A549 (cell line): ENCODE data around the gene SND1. TPM values are rescaled to one million over a fixed set of nuclear protein-coding genes. Genes with fewer than 3 reads are reported as not detected.
A peak's percentile ranks its signal among the peaks of the same experiment; 100 is the strongest.

ENCODE experiments used
- ATAC-seq, 2 experiments: fragments of 200-7000 bp in 1 of 2; fragments of >200 bp in 1 of 2; cut with Nextera tagmentation in 1 of 2; cut with Tn5 transposase in 1 of 2; 3 replicates each; pipeline versions ENCODE4 v1.8.0 to v1.9.1; 2018 to 2020; ENCODE audit warnings: mild to moderate bottlenecking in 1 of 2, moderate library complexity in 1 of 2
- CTCF ChIA-PET: fragments of 300-600 bp; sonication (Branson Sonifier 250); formaldehyde crosslinking; extraction: SDS; loops from one replicate; lab custom pipeline; 2021; ENCODE audit warnings: antibody characterized with exemption, inconsistent platforms; lab: Yijun Ruan, JAX
- POLR2A ChIA-PET: fragments of 350-600 bp; formaldehyde crosslinking; extraction: SDS; loops from one replicate; lab custom pipeline; 2021; ENCODE audit warnings: antibody characterized with exemption, inconsistent platforms; lab: Yijun Ruan, JAX
- DNase-seq, 2 experiments: peaks; one replicate each; pipeline versions ENCODE4 v3.0.0 to v3.0.0-alpha.2; 2011 to 2016; ENCODE audit warnings: low read depth in 1 of 2, low spot score in 1 of 2
- FAIRE-seq: peaks from 2 replicates; lab custom pipeline; 2011; peaks lifted over from hg19 to GRCh38; lab: Jason Lieb, UNC
- H3K27ac ChIP-seq, 2 experiments: fragments of >200 bp; sonication (Bioruptor Twin); formaldehyde crosslinking; 3 replicates each; pipeline ENCODE4 v1.5.1; 2016 to 2017
- H3K4me1 ChIP-seq: fragments of >200 bp; sonication (Bioruptor Twin); formaldehyde crosslinking; 3 replicates; pipeline ENCODE4 v1.6.1; 2016
- H3K4me2 ChIP-seq: fragments of >200 bp; sonication (Bioruptor Twin); formaldehyde crosslinking; 3 replicates; pipeline ENCODE4 v1.6.1; 2016
- H3K4me3 ChIP-seq: fragments of >200 bp; sonication (Bioruptor Twin); formaldehyde crosslinking; 3 replicates; pipeline ENCODE4 v1.5.1; 2016
- H3K9me3 ChIP-seq: fragments of >200 bp; sonication (Bioruptor Twin); formaldehyde crosslinking; 3 replicates; pipeline ENCODE4 v1.6.1; 2016
- BHLHE40 ChIP-seq: IDR thresholded peaks from 2 replicates; pipeline ENCODE4 v1.6.1; 2012; ENCODE audit warnings: low read depth, low read length, inconsistent platforms
- CBX8 ChIP-seq: fragments of 200-600 bp; sonication (generic); IDR thresholded peaks from 2 replicates; pipeline ENCODE4 v1.6.1; 2016
- CHD4 ChIP-seq: fragments of 200-600 bp; sonication (generic); IDR thresholded peaks from 2 replicates; pipeline ENCODE4 v1.6.1; 2016; ENCODE audit warnings: antibody characterized with exemption, mild to moderate bottlenecking, borderline replicate concordance
- CTCF ChIP-seq: fragments of >200 bp; sonication (Bioruptor Twin); formaldehyde crosslinking; IDR thresholded peaks from 3 replicates; pipeline ENCODE4 v1.5.1; 2016
- ESRRA ChIP-seq: fragments of 150-350 bp; IDR thresholded peaks from 2 replicates; pipeline ENCODE4 v1.6.1; 2014; ENCODE audit warnings: mild to moderate bottlenecking, low read length, borderline replicate concordance
- FOSB ChIP-seq: fragments of 250-450 bp; sonication (Bioruptor Pico); IDR thresholded peaks from 2 replicates; pipeline ENCODE4 v1.5.0; 2020; ENCODE audit warnings: mild to moderate bottlenecking, moderate library complexity
- FOSL2 ChIP-seq, 2 experiments: fragments of 450-650 bp in 1 of 2; fragments of >200 bp in 1 of 2; sonication (Bioruptor Twin) in 1 of 2; formaldehyde crosslinking; IDR thresholded peaks; 2 replicates each; pipeline versions ENCODE4 v1.5.0 to v1.6.1; 2016 to 2020; ENCODE audit warnings: mild to moderate bottlenecking in 1 of 2, moderate library complexity in 1 of 2
- GATA3 ChIP-seq: IDR thresholded peaks from 2 replicates; pipeline ENCODE4 v1.6.1; 2012; ENCODE audit warnings: borderline replicate concordance
- HDAC2 ChIP-seq: fragments of 200-600 bp; sonication (generic); IDR thresholded peaks from 2 replicates; pipeline ENCODE4 v1.6.1; 2016
- HES2 ChIP-seq: fragments of >200 bp; sonication (Bioruptor Twin); formaldehyde crosslinking; IDR thresholded peaks from 2 replicates; pipeline ENCODE4 v1.6.1; 2016
- HMGXB4 ChIP-seq: fragments of 250-450 bp; sonication (Bioruptor Pico); IDR thresholded peaks from 2 replicates; pipeline ENCODE4 v1.5.0; 2021; ENCODE audit warnings: mild to moderate bottlenecking, moderate library complexity, borderline replicate concordance
- HOXB13 ChIP-seq: fragments of 250-450 bp; sonication (Bioruptor Pico); IDR thresholded peaks from 2 replicates; pipeline ENCODE4 v1.5.0; 2020; ENCODE audit warnings: low read depth, mild to moderate bottlenecking, moderate library complexity
- JUNB ChIP-seq: fragments of >200 bp; sonication (Bioruptor Twin); formaldehyde crosslinking; IDR thresholded peaks from 2 replicates; pipeline ENCODE4 v1.6.1; 2016
- MAFK ChIP-seq: fragments of 450-650 bp; IDR thresholded peaks from 2 replicates; pipeline ENCODE4 v1.6.1; 2014; ENCODE audit not compliant: partially characterized antibody
- MAZ ChIP-seq: fragments of 150-350 bp; IDR thresholded peaks from 2 replicates; pipeline ENCODE4 v1.6.1; 2014; ENCODE audit warnings: antibody characterized with exemption, low read depth, low read length, borderline replicate concordance
- NR3C1 ChIP-seq: fragments of >200 bp; sonication (Bioruptor Twin); formaldehyde crosslinking; IDR thresholded peaks from 3 replicates; pipeline ENCODE4 v1.6.1; 2017
- PBX3 ChIP-seq: IDR thresholded peaks from 2 replicates; pipeline ENCODE4 v1.6.1; 2012
- PHF8 ChIP-seq: fragments of 200-600 bp; sonication (generic); IDR thresholded peaks from 2 replicates; pipeline ENCODE4 v1.6.1; 2016; ENCODE audit warnings: low read depth, mild to moderate bottlenecking, antibody characterized with exemption, moderate library complexity, borderline replicate concordance
- POLR2A ChIP-seq: IDR thresholded peaks from 2 replicates; pipeline ENCODE4 v1.6.1; 2012; ENCODE audit warnings: mild to moderate bottlenecking, low read length
- SMC3 ChIP-seq: fragments of >200 bp; sonication (Bioruptor Twin); formaldehyde crosslinking; IDR thresholded peaks from 3 replicates; pipeline ENCODE4 v1.6.1; 2018; ENCODE audit warnings: inconsistent platforms
- SREBF2 ChIP-seq: fragments of 450-650 bp; IDR thresholded peaks from 2 replicates; pipeline ENCODE4 v1.6.1; 2014; ENCODE audit warnings: mild to moderate bottlenecking, moderate library complexity
- TFCP2L1 ChIP-seq: fragments of 250-450 bp; sonication (Bioruptor Pico); IDR thresholded peaks from 2 replicates; pipeline ENCODE4 v1.5.0; 2021; ENCODE audit warnings: mild to moderate bottlenecking
- USF2 ChIP-seq: fragments of 450-650 bp; IDR thresholded peaks from 2 replicates; pipeline ENCODE4 v1.6.1; 2014; ENCODE audit warnings: antibody characterized with exemption
- ZC3H11A ChIP-seq: fragments of 450-650 bp; IDR thresholded peaks from 2 replicates; pipeline ENCODE4 v1.6.1; 2014; ENCODE audit warnings: antibody characterized with exemption, mild to moderate bottlenecking
- ZFP36 ChIP-seq: fragments of 450-650 bp; IDR thresholded peaks from 2 replicates; pipeline ENCODE4 v1.6.1; 2014; ENCODE audit warnings: borderline replicate concordance; ENCODE audit not compliant: partially characterized antibody
- ZNF302 ChIP-seq: fragments of 250-450 bp; sonication (Bioruptor Pico); IDR thresholded peaks from 2 replicates; pipeline ENCODE4 v1.9.0; 2021; ENCODE audit warnings: inconsistent platforms, mild to moderate bottlenecking, moderate library complexity
- ZSCAN20 ChIP-seq: fragments of 250-450 bp; sonication (Bioruptor Pico); IDR thresholded peaks from 2 replicates; pipeline ENCODE4 v1.8.0; 2022; ENCODE audit warnings: mild to moderate bottlenecking, moderate library complexity
- WGBS: methylation state at CpG from one replicate; pipeline ENCODE4 v1.1.6; 2017; ENCODE audit errors: missing lambda C conversion rate; 5-methylcytosine and 5-hydroxymethylcytosine counted together
- polyA plus RNA-seq, 4 experiments: library from polyadenylated mRNA; depleted of rRNA in 3 of 4; stranded (reverse); fragments of >200 nt; fragmentation: RNase III in 1 of 4; extraction: RNeasy Plus Mini Kit Qiagen cat#74134 plus additional on column Dnase treatment in 1 of 4; gene quantifications; 2 replicates in 3 of 4; 3 replicates in 1 of 4; pipeline ENCODE4 v1.2.3, GENCODE V29; 2011 to 2017

Gene SND1
- polyA plus RNA-seq, 2 of the 4 experiments (the other 2 are of a cell fraction) = 102 to 138 TPM

GRCh38 chr7:127905491-127906330 is 253.7 kb downstream of the SND1 start:
- peak in 1 of 2 experiments; percentile 52; a peak in 1 of 6 replicates for ATAC-seq
- Histone ChIP-seq H3K4me1 (0 out of 3 replicates have a peak, but pooled peaks cover 5% of the 10 kb centered on the region), H3K27ac (no peak overlapping the region), H3K4me2 (no peak overlapping the region), H3K4me3 (no peak overlapping the region), H3K9me3 (no peaks in the 10 kb centered on the region)
- ChIA-PET POLR2A (no interaction called here), CTCF (interaction anchor here (0.9 to 1.2 kb wide), 2 partner anchors 9 to 197 kb away, joined by 3 read pairs; no protein-coding TSS in a partner anchor)
- TF ChIP-seq HDAC2 (no peak), FOSL2 (IDR thresholded peaks at IDR 0.05) (no peak), FOSL2 (CRISPR knock-in tag; IDR thresholded peaks at IDR 0.05) (no peak), NR3C1 (no peak), POLR2A (no peak), ZFP36 (no peak), HES2 (no peak), CHD4 (no peak), TFCP2L1 (CRISPR knock-in tag) (no peak), PBX3 (no peak), FOSB (CRISPR knock-in tag) (no peak), ZC3H11A (no peak), GATA3 (no peak), BHLHE40 (no peak), USF2 (no peak), ESRRA (no peak)
- no peak for FAIRE-seq
- WGBS = 88% methylated on average over 2 of the region's 2 CpGs
- DNase-seq = no peak

- POLR2A ChIA-PET = no interaction called here
- Histone ChIP-seq H3K4me2 (no peak overlapping the region), H3K4me3 (no peak overlapping the region), H3K9me3 (no peaks in the 10 kb centered on the region), H3K4me1 (0 out of 3 replicates have a peak, but pooled peaks cover 5% of the 10 kb centered on the region), H3K27ac (no peak overlapping the region)
- ATAC-seq (no peak), DNase-seq (no peak), FAIRE-seq (no peak)
- WGBS = 76% methylated on average over 6 of the region's 6 CpGs
- CTCF ChIA-PET = interaction anchor here (0.6 to 0.9 kb wide), 2 partner anchors 11 to 18 kb away, joined by 3 to 4 read pairs; no protein-coding TSS in a partner anchor
- TF ChIP-seq ZNF302 (CRISPR knock-in tag) (no peak), MAZ (no peak), HMGXB4 (CRISPR knock-in tag) (no peak), POLR2A (no peak), CTCF (no peak), SREBF2 (no peak), SMC3 (no peak), ZSCAN20 (CRISPR knock-in tag) (no peak), PHF8 (no peak), MAFK (no peak), GATA3 (no peak), JUNB (no peak), CBX8 (no peak), HOXB13 (CRISPR knock-in tag) (no peak)
Measured at GRCh38 chr7:127907110-127908040, 255.4 kb downstream of the SND1 start.
